BE2C (cell line): Measurements from ENCODE around the gene SPINK8.
"Not testable (repeated sequence)": the region's sequence is repeated elsewhere in the genome, so short reads cannot be mapped to it uniquely, and the experiment has no call there.

Source experiments
- DNase-seq: peaks from one replicate; pipeline ENCODE4 v3.0.0-alpha.2; 2020
- H3K27me3 ChIP-seq: fragments of 250-450 bp; sonication (Bioruptor Pico); 2 replicates; pipeline ENCODE4 v1.5.1; 2020; ENCODE audit warnings: mild to moderate bottlenecking
- H3K36me3 ChIP-seq: fragments of 250-450 bp; sonication (Bioruptor Pico); 2 replicates; pipeline ENCODE4 v1.5.1; 2020; ENCODE audit warnings: mild to moderate bottlenecking
- H3K4me1 ChIP-seq: fragments of 250-450 bp; sonication (Bioruptor Pico); 2 replicates; pipeline ENCODE4 v1.5.1; 2020
- H3K4me3 ChIP-seq: 2 replicates; pipeline ENCODE4 v1.5.1; 2011; ENCODE audit warnings: low read depth, low read length
- H3K9me3 ChIP-seq: fragments of 250-450 bp; sonication (Bioruptor Pico); 2 replicates; pipeline ENCODE4 v1.5.1; 2020
- TF ChIP-seq, protein P1 (sequence below): IDR thresholded peaks from 2 replicates; pipeline ENCODE4 v1.5.1; 2012; ENCODE audit warnings: mild to moderate bottlenecking, low read depth, low read length

Gene SPINK8

DNA sequence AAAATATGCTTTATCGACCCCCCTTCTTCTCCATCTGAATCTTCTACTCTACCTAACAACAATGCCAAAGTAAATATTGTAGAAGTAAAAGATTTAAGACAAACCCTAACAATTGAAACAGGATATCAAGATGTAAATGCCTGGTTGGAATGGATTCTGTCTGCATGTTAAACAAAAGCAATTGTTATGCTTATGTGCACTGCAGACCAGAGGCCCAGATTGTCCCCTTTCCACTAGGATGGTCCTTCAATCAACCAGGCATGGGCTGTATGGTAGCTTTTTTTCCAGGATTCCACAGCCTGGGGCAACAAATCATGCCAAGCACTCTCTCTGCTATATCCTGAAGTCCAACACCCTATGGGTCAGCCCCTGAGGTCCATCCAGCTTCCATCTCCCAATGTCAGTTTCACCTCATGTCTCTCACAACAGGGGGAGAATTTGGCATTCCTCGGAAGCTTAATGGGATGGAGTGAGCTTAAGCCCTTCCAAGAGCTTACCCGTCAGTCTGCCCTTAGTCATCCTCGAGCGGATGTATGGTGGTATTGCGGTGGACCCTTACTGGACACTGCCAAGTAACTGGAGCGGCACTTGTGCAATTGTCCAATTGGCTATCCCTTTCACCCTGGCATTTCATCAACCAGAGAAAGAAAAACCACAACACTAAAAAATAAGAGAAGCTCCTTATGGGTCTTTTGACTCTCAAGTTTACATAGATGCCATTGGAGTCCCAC lies 56.4 kb downstream of the SPINK8 start:
- DNase-seq = no peak
- Histone ChIP-seq H3K4me1 (no peaks in the 10 kb centered on the region), H3K36me3 (no peaks in the 10 kb centered on the region), H3K9me3 (no peaks in the 10 kb centered on the region), H3K27me3 (no peaks in the 10 kb centered on the region), H3K4me3 (no peak overlapping the region)
- TF ChIP-seq, protein P1, sequence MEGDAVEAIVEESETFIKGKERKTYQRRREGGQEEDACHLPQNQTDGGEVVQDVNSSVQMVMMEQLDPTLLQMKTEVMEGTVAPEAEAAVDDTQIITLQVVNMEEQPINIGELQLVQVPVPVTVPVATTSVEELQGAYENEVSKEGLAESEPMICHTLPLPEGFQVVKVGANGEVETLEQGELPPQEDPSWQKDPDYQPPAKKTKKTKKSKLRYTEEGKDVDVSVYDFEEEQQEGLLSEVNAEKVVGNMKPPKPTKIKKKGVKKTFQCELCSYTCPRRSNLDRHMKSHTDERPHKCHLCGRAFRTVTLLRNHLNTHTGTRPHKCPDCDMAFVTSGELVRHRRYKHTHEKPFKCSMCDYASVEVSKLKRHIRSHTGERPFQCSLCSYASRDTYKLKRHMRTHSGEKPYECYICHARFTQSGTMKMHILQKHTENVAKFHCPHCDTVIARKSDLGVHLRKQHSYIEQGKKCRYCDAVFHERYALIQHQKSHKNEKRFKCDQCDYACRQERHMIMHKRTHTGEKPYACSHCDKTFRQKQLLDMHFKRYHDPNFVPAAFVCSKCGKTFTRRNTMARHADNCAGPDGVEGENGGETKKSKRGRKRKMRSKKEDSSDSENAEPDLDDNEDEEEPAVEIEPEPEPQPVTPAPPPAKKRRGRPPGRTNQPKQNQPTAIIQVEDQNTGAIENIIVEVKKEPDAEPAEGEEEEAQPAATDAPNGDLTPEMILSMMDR = no peak

DNA sequence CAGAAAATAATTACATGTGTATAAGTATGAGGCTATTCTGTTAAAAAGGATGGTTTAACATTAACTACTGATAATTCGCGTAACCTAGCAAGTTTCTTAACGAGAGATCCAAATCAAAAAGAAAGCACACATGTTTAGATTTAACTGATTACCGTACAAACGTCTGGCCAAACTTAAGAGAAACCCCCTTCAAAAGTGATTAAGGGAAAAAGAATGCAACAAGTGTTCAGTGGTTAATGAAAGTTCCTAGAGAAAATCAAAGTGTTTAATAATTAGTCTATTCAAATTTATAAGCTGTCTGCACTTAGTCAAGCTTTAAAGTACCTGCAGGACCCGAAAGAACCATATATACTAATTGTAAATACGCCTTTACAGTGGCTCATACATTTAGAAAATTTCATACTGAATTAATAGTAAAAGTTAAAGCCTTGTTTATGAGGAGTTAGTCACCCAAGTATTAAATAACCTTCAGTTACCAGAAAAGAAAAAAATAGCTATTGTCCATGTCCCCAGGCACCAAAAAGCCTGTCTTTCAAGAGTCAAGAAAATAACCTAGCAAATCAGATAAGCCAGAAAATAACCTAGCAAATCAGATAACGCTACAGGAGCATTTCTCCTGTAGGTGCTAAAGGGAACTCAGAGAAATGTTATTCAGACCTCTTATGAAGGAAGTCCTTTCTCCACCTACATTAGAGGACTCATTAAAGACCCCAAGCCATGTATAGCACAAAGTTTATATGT lies 58.0 kb downstream of the SPINK8 start:
- Histone ChIP-seq H3K9me3 (no peaks in the 10 kb centered on the region), H3K27me3 (no peaks in the 10 kb centered on the region), H3K4me1 (no peaks in the 10 kb centered on the region), H3K36me3 (no peaks in the 10 kb centered on the region), H3K4me3 (no peak overlapping the region)
- no peak for DNase-seq
- TF ChIP-seq, protein P1 = no peak

DNA sequence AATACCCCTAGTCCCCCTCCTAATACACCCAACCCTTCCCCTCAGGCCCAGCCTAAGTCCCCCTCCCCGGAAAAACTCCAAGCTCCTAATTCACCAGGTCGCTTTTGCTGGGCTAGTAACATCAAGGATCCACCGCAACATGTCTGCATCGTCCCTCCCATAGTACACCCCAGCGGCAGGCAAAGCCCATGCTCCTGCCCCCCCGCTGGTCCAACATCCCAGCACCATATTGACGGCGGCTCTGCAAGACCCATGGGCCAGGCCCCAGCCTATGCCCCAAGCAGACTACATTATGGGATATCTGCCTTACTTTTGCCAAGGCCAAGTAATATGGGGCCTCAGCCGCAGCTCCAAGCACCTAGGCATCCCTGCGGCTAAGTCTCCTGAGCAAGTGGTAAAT lies 59.0 kb downstream of the SPINK8 start:
- H3K27me3 ChIP-seq = no peaks in the 10 kb centered on the region
- no peak overlapping the region for H3K4me3 ChIP-seq
- no peaks in the 10 kb centered on the region for H3K36me3 ChIP-seq
- TF ChIP-seq, protein P1 = no peak
- no peaks in the 10 kb centered on the region for H3K9me3 ChIP-seq
- H3K4me1 ChIP-seq = no peaks in the 10 kb centered on the region
- DNase-seq = no peak

DNA sequence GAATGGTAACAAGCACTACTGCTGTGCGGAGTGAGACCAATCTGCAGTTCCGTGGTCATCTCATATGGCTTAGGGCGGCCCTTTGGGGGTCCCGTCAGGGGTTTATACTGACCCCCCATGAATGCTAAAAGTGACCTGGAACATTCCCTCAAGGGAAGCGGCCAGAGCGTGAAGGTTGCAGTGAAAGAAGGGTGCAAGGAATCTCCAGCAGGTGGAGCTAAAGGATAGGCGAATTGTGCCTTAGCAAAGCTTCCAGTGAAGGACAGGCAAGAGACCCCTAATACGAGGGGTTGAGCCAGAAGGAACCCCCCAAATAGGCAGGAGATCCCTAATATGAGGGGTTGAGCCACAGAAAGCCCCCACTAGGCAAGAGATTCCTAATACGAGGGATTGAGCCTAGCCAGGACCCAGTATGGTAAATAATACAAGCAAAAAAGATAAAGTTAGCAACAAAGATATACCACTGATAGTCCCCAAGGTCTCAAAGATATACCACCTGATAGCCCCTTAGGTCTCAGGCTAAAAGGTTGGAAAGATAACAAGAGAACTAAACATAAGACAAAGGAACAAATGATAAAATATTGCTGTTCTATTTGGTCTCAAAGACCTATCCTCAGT lies 59.8 kb downstream of the SPINK8 start:
- no peaks in the 10 kb centered on the region for H3K36me3 ChIP-seq
- DNase-seq = peak; percentile 46
- TF ChIP-seq, protein P1 = peak; percentile 80
- no peak overlapping the region for H3K4me3 ChIP-seq
- no peaks in the 10 kb centered on the region for H3K27me3 ChIP-seq
- H3K4me1 ChIP-seq = no peaks in the 10 kb centered on the region
- H3K9me3 ChIP-seq = no peaks in the 10 kb centered on the region

DNA sequence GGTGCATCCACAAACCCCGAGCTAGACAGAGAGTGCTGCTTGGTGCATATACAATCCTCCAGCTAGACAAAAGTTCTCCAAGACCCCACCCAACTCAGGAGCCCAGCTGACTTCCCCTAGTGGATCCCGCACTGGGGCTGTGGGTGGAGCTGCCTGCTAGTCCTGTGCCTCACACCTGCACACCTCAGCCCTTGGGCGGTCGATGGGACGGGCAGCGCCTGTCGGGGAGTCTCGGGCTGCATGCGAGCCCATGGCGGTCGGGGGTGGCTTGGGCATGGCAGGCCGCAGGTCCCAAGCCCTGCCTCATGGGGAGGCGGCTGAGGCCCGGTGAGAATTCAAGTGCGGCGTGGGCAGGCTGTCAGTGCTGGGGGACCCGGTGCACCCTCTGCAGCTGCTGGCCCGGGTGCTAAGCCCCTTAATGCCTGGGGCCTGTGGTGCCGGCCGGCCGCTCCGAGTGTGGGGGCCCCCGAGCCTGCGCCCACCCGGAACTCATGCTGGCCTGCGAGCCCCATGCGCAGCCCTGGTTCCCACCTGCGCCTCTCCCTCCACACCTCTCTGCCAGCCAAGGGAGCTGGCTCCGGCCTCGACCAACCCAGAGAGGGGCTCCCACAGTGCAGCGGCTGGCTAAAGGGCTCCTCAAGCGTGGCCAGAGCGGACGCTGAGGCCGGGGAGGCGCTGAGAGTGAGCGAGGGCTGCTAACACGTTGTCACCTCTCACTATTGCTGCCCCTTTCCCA lies 61.5 kb downstream of the SPINK8 start:
- Histone ChIP-seq H3K27me3 (no peaks in the 10 kb centered on the region), H3K36me3 (no peaks in the 10 kb centered on the region), H3K9me3 (no peaks in the 10 kb centered on the region), H3K4me1 (no peaks in the 10 kb centered on the region), H3K4me3 (no peak overlapping the region)
- DNase-seq = no peak
- TF ChIP-seq, protein P1 = no peak

DNA sequence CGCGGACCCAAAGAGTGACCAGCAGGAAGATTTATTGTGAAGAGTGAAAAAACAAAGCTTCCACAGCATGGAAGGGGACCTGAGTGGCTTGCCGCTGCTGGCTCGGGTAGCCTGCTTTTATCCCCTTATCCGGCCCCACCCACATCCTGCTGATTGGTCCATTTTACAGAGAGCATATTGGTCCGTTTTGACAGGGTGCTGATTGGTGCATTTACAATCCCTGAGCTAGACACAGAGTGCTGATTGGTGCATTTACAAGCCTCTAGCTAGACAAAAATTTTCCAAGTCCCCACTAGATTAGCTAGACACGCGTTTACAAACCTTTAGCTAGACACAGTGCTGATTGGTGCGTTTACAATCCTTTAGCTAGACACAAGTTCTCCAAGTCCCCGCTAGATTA lies 62.2 kb downstream of the SPINK8 start:
- DNase-seq, H3K27me3 ChIP-seq, H3K4me1 ChIP-seq, H3K36me3 ChIP-seq, H3K4me3 ChIP-seq, H3K9me3 ChIP-seq: not testable (repeated sequence)
